B cell (primary cell): Measurements from ENCODE around the gene TGDS. TPM values are rescaled to one million over a fixed set of nuclear protein-coding genes. Genes with fewer than 3 reads are reported as not detected.

Experiments
- ATAC-seq: fragments of 200-7000 bp; cut with Tn5 transposase; one replicate; pipeline ENCODE4 v1.10.0; 2021; ENCODE audit warnings: low read depth, mild to moderate bottlenecking, moderate number of reproducible peaks, moderate library complexity
- CTCF ChIA-PET: fragments of 350-600 bp; sonication (Branson Sonifier 250); formaldehyde crosslinking; loops from one replicate; lab custom pipeline; 2021; ENCODE audit warnings: antibody characterized with exemption, inconsistent platforms; lab: Charles Lee
- POLR2A ChIA-PET: fragments of 350-600 bp; sonication (Branson Sonifier 250); formaldehyde crosslinking; loops from one replicate; lab custom pipeline; 2021; ENCODE audit warnings: antibody characterized with exemption; lab: Charles Lee
- DNase-seq: peaks from one replicate; pipeline ENCODE4 v3.0.0; 2013
- H2AFZ ChIP-seq: 2 replicates; pipeline ENCODE4 v1.6.1; 2012; ENCODE audit warnings: mild to moderate bottlenecking, low read depth, low read length; ENCODE audit not compliant: insufficient read depth, poor library complexity, severe bottlenecking
- H3K27ac ChIP-seq, 2 donors: 1 replicate in 1 of 2; 2 replicates in 1 of 2; pipeline ENCODE4 v1.5.1; 2012 to 2013; ENCODE audit warnings: low read length in 2 of 2, mild to moderate bottlenecking in 2 of 2, moderate library complexity in 1 of 2
- H3K27me3 ChIP-seq, 4 experiments: fragments of 200-600 bp in 1 of 4; sonication (generic) in 1 of 4; replicated peaks in 1 of 4; 1 replicate in 2 of 4; 2 replicates in 2 of 4; pipeline versions ENCODE4 v1.6.1 to v1.7.0; 2013 to 2016; ENCODE audit warnings: low read length in 3 of 4, mild to moderate bottlenecking in 2 of 4, mixed read lengths in 1 of 4, moderate library complexity in 1 of 4; ENCODE audit not compliant: insufficient read depth in 4 of 4, control insufficient read depth in 3 of 4; ENCODE audit errors: control extremely low read depth in 1 of 4
- H3K36me3 ChIP-seq, 2 experiments: replicated peaks in 1 of 2; 1 replicate in 1 of 2; 2 replicates in 1 of 2; pipeline versions ENCODE4 v1.6.1 to v1.7.1; 2013; ENCODE audit warnings: low read length in 1 of 2; ENCODE audit not compliant: insufficient read depth in 2 of 2, control insufficient read depth in 1 of 2; ENCODE audit errors: control extremely low read depth in 1 of 2, extremely low read depth in 1 of 2
- H3K4me1 ChIP-seq, 2 donors: fragments of 200-600 bp in 1 of 2; sonication (generic) in 1 of 2; 1 replicate in 1 of 2; 2 replicates in 1 of 2; pipeline versions ENCODE4 v1.5.1 to v1.6.1; 2013 to 2017; ENCODE audit warnings: low read length in 2 of 2; ENCODE audit not compliant: control insufficient read depth in 2 of 2, insufficient read depth in 2 of 2
- H3K4me2 ChIP-seq: replicated peaks from 2 replicates; pipeline ENCODE3; 2012; ENCODE audit warnings: mild to moderate bottlenecking, low read depth, low read length; ENCODE audit not compliant: poor library complexity, severe bottlenecking
- H3K4me3 ChIP-seq, 5 experiments: fragments of 200-600 bp in 1 of 5; sonication (generic) in 1 of 5; 1 replicate in 3 of 5; 2 replicates in 2 of 5; pipeline versions ENCODE4 v1.5.1 to v1.7.0; 2011 to 2016; ENCODE audit warnings: low read length in 4 of 5, mild to moderate bottlenecking in 4 of 5, low read depth in 2 of 5, control low read depth in 1 of 5, moderate library complexity in 1 of 5; ENCODE audit not compliant: insufficient read depth in 1 of 5; ENCODE audit errors: control extremely low read depth in 1 of 5, extremely low read depth in 1 of 5
- H3K79me2 ChIP-seq: fragments of 200-600 bp; sonication (generic); one replicate; pipeline ENCODE4 v1.6.0; 2016; ENCODE audit warnings: low read length; ENCODE audit not compliant: control insufficient read depth, insufficient read depth
- H3K9ac ChIP-seq: fragments of 200-600 bp; sonication (generic); 2 replicates; pipeline ENCODE4 v1.6.1; 2017; ENCODE audit warnings: mild to moderate bottlenecking, low read length, moderate library complexity
- H3K9me3 ChIP-seq, 3 donors: one replicate each; pipeline versions ENCODE4 v1.6.1 to v1.7.1; 2013; ENCODE audit warnings: low read length in 2 of 3; ENCODE audit not compliant: control insufficient read depth in 2 of 3, insufficient read depth in 1 of 3; ENCODE audit errors: control extremely low read depth in 1 of 3
- H4K20me1 ChIP-seq: 2 replicates; pipeline ENCODE4 v1.6.0; 2012; ENCODE audit warnings: mild to moderate bottlenecking, low read length; ENCODE audit not compliant: insufficient read depth, control insufficient read depth, poor library complexity, severe bottlenecking
- H3K27ac Mint-ChIP-seq: one replicate; pipeline ENCODE4 v1.8.0; 2021; ENCODE audit warnings: mixed read lengths
- H3K27me3 Mint-ChIP-seq: one replicate; pipeline ENCODE4 v1.8.0; 2021; ENCODE audit warnings: mixed read lengths
- H3K4me1 Mint-ChIP-seq: one replicate; pipeline ENCODE4 v1.8.0; 2021; ENCODE audit warnings: mixed read lengths
- H3K4me3 Mint-ChIP-seq: one replicate; pipeline ENCODE4 v1.8.0; 2021; ENCODE audit warnings: mixed read lengths
- H3K9me3 Mint-ChIP-seq: one replicate; pipeline ENCODE4 v1.8.0; 2022; ENCODE audit warnings: mixed read lengths; ENCODE audit not compliant: insufficient read depth
- EZH2 ChIP-seq: IDR thresholded peaks from 2 replicates; pipeline ENCODE4 v1.6.1; 2012; ENCODE audit warnings: borderline replicate concordance, low read depth, mild to moderate bottlenecking, moderate library complexity, low read length; ENCODE audit not compliant: insufficient read depth, poor library complexity, severe bottlenecking
- WGBS: methylation state at CpG from one replicate; pipeline ENCODE4 v1.1.5; 2013; ENCODE audit warnings: missing lambda C conversion rate; ENCODE audit not compliant: insufficient coverage; 5-methylcytosine and 5-hydroxymethylcytosine counted together
- intact Hi-C: fragments of 100-400 bp; cut with micrococcal nuclease; formaldehyde crosslinking; loops from one replicate; pipeline ENCODE4 v1.10.0; 2022
- polyA plus RNA-seq: library from polyadenylated mRNA; depleted of rRNA; stranded (reverse); fragments of >200 nt; gene quantifications from 2 replicates; pipeline ENCODE4 v1.2.3, GENCODE V29; 2012
- total RNA-seq, 2 donors: library from RNA; stranded (reverse); fragments of 120-200 nt in 1 of 2; gene quantifications; 1 replicate in 1 of 2; 2 replicates in 1 of 2; pipeline versions ENCODE4 v1.2.3 to v1.2.4, GENCODE V29; 2013 to 2022
- TF ChIP-seq, protein P1 (sequence below): fragments of 200-600 bp; IDR thresholded peaks from one replicate; pipeline ENCODE4 v1.8.0; 2022; ENCODE audit warnings: antibody characterized with exemption, mild to moderate bottlenecking

Gene TGDS
- total and polyA plus RNA-seq, 2 donors (not counting 1 experiment from before 2014, with no cell fraction given), result 11.7 to 14.7 TPM

DNA sequence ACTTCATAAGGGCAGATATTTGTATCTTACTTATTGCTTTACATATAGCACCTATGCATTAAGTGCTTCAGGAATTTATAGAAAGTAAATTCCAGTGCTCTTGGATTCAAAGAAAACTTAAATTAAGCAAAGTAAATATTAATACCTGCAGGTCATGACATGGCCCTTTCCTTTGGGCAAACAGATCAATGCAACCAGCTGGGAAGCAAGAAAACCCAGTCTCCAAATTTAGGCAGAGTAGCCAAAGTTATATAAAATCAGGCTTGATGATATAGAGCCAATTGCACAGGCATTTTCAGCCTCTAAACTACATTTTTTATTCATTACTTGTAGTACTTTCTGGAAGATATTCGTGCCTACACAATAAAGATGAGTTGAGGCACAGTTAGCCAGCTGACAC, 16.9 kb downstream of the TGDS start:
- ChIA-PET CTCF (no interaction called here), POLR2A (no interaction called here)
- H3K27me3 Mint-ChIP-seq, result no peaks in the 10 kb centered on the region
- H3K9me3 Mint-ChIP-seq, result no peaks in the 10 kb centered on the region
- H3K27ac Mint-ChIP-seq, result no peak overlapping the region
- Histone ChIP-seq H2AFZ (no peak overlapping the region), H3K4me1 (no peaks in the 10 kb centered on the region), H3K4me2 (no peak overlapping the region), H3K36me3 (peaks cover 10 to 72% of the 10 kb centered on the region in 2 experiments), H4K20me1 (peaks cover 6% of the 10 kb centered on the region), H3K9me3 (no peaks in the 10 kb centered on the region), H3K9ac (no peak overlapping the region), H3K27me3 (no peaks in the 10 kb centered on the region), H3K4me3 (no peak overlapping the region), H3K79me2 (peaks cover 3% of the 10 kb centered on the region), H3K27ac (no peak overlapping the region)
- intact Hi-C loops, result no loop called here
- no CpG with 5 or more reads among the region's 1 CpG for WGBS
- no peak for ATAC-seq
- H3K4me1 Mint-ChIP-seq, result no peaks in the 10 kb centered on the region
- DNase-seq, result no peak
- no peak overlapping the region for H3K4me3 Mint-ChIP-seq
- TF ChIP-seq, protein P1, sequence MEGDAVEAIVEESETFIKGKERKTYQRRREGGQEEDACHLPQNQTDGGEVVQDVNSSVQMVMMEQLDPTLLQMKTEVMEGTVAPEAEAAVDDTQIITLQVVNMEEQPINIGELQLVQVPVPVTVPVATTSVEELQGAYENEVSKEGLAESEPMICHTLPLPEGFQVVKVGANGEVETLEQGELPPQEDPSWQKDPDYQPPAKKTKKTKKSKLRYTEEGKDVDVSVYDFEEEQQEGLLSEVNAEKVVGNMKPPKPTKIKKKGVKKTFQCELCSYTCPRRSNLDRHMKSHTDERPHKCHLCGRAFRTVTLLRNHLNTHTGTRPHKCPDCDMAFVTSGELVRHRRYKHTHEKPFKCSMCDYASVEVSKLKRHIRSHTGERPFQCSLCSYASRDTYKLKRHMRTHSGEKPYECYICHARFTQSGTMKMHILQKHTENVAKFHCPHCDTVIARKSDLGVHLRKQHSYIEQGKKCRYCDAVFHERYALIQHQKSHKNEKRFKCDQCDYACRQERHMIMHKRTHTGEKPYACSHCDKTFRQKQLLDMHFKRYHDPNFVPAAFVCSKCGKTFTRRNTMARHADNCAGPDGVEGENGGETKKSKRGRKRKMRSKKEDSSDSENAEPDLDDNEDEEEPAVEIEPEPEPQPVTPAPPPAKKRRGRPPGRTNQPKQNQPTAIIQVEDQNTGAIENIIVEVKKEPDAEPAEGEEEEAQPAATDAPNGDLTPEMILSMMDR, result no peak
- no peak for TF ChIP-seq EZH2

DNA sequence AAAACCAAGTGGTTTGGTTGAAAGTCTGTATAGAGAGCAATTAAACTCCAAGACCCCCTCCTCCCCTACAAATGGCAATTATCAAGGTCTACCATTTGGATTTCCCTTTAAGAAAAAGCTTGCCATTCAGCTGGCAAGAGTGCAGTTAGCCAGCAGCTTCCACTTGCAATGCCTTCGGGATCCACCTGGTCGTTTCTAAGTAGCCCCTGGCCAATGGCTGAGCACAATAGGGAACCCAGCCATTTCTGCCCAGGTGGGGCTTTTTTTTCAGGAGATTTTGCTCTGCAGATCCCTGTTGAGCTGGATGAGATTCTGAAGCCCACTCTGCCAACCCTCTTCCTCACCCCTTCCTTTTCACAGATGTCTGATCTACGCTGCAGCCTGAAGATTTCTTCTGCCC, 26.3 kb downstream of the TGDS start:
- Histone ChIP-seq H3K4me3 (no peak overlapping the region), H4K20me1 (no peaks in the 10 kb centered on the region), H3K27ac (no peak overlapping the region), H3K4me1 (no peaks in the 10 kb centered on the region), H3K36me3 (peaks cover 18 to 38% of the 10 kb centered on the region in 2 experiments), H3K4me2 (no peak overlapping the region), H3K79me2 (no peaks in the 10 kb centered on the region), H2AFZ (no peak overlapping the region), H3K9me3 (no peaks in the 10 kb centered on the region), H3K27me3 (no peaks in the 10 kb centered on the region), H3K9ac (no peak overlapping the region)
- intact Hi-C loops, result no loop called here
- no peak overlapping the region for H3K27ac Mint-ChIP-seq
- DNase-seq (no peak), ATAC-seq (no peak)
- POLR2A ChIA-PET, result no interaction called here
- WGBS, result 94% methylated on average over 3 of the region's 3 CpGs
- H3K4me1 Mint-ChIP-seq, result no peaks in the 10 kb centered on the region
- CTCF ChIA-PET, result no interaction called here
- TF ChIP-seq, protein P1, result no peak
- TF ChIP-seq EZH2, result no peak
- H3K27me3 Mint-ChIP-seq, result no peaks in the 10 kb centered on the region
- no peaks in the 10 kb centered on the region for H3K9me3 Mint-ChIP-seq
- no peak overlapping the region for H3K4me3 Mint-ChIP-seq
